ENCODE results near the gene ZBTB7C. TPM values are rescaled to one million over a fixed set of nuclear protein-coding genes. Genes with fewer than 3 reads are reported as not detected.
A peak's percentile ranks its signal among the peaks of the same experiment; 100 is the strongest.

ZBTB7C gene
- total RNA-seq, 2 experiments from 2014 or later = not detected

GRCh38 chr18:48387300-48387699 is 21.9 kb downstream of the ZBTB7C start:
- ATAC-seq (no peak), DNase-seq (no peak)
- Mint-ChIP-seq H3K36me3 (ENCODE audit: low read depth) (no peaks in the 10 kb centered on the region), H3K27me3 (peaks cover 22% of the 10 kb centered on the region), H3K27ac (no peak overlapping the region), H3K4me1 (ENCODE audit: low read depth) (no peaks in the 10 kb centered on the region), H3K9me3 (no peaks in the 10 kb centered on the region), H3K4me3 (no peak overlapping the region)
- CTCF ChIA-PET = no interaction called here
- POLR2A ChIA-PET = no interaction called here
- intact Hi-C loops (cut with micrococcal nuclease) = no loop called here
- no peak for TF ChIP-seq CTCF (IDR thresholded peaks at IDR 0.05)

GRCh38 chr18:48385596-48385995 is 23.6 kb downstream of the ZBTB7C start:
- Mint-ChIP-seq H3K4me1 (ENCODE audit: low read depth) (no peaks in the 10 kb centered on the region), H3K27me3 (peaks cover 19% of the 10 kb centered on the region), H3K27ac (no peak overlapping the region), H3K36me3 (ENCODE audit: low read depth) (no peaks in the 10 kb centered on the region), H3K4me3 (no peak overlapping the region), H3K9me3 (no peaks in the 10 kb centered on the region)
- intact Hi-C loops (cut with micrococcal nuclease) = no loop called here
- ATAC-seq = no peak
- CTCF ChIA-PET = no interaction called here
- TF ChIP-seq CTCF (IDR thresholded peaks at IDR 0.05) = no peak
- POLR2A ChIA-PET = no interaction called here
- peak; percentile 4 for DNase-seq

DNA sequence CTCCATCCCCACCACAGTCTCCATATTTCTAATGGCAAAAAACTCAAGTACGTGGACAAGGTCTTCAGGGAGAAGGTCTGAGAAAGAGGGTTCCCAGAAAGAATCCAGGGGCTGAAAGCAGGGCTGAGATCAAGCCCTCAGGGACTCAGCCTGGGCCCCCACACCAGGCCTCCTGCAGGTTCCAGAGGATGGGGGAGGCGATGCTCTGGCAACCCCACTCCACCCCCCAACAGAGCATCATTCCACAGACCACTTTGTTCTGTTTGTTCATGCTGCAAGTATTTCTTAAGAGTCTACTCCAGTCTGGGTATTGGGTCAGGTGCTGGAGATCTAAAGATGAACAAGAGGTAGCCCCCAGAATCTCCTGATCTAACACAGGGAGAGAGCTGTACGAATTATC is 32.2 kb downstream of the ZBTB7C start:
- intact Hi-C loops (cut with micrococcal nuclease) = no loop called here
- no peak overlapping the region for H3K27ac Mint-ChIP-seq
- DNase-seq (no peak), ATAC-seq (no peak)
- H3K9me3 Mint-ChIP-seq = no peaks in the 10 kb centered on the region
- H3K4me1 Mint-ChIP-seq (ENCODE audit: low read depth) = no peaks in the 10 kb centered on the region
- no peak overlapping the region for H3K4me3 Mint-ChIP-seq
- H3K27me3 Mint-ChIP-seq = peaks cover 19% of the 10 kb centered on the region
- ChIA-PET CTCF (no interaction called here), POLR2A (no interaction called here)
- no peak for TF ChIP-seq CTCF (IDR thresholded peaks at IDR 0.05)
- no peaks in the 10 kb centered on the region for H3K36me3 Mint-ChIP-seq (ENCODE audit: low read depth)

GRCh38 chr18:48376406-48376805 is 32.8 kb downstream of the ZBTB7C start:
- CTCF ChIA-PET = no interaction called here
- no peak for TF ChIP-seq CTCF (IDR thresholded peaks at IDR 0.05)
- H3K4me3 Mint-ChIP-seq = no peak overlapping the region

GRCh38 chr18:48375150-48375800 is 33.9 kb downstream of the ZBTB7C start:
- ChIA-PET POLR2A (no interaction called here), CTCF (no interaction called here)
- Mint-ChIP-seq H3K27me3 (peaks cover 16% of the 10 kb centered on the region), H3K27ac (no peak overlapping the region), H3K36me3 (ENCODE audit: low read depth) (no peaks in the 10 kb centered on the region), H3K4me3 (no peak overlapping the region), H3K9me3 (peaks cover 1% of the 10 kb centered on the region), H3K4me1 (ENCODE audit: low read depth) (no peaks in the 10 kb centered on the region)
- DNase-seq = no peak
- intact Hi-C loops (cut with micrococcal nuclease) = no loop called here
- TF ChIP-seq CTCF (IDR thresholded peaks at IDR 0.05) = no peak
- no peak for ATAC-seq

More at GRCh38 chr18:48376406-48376805, 32.8 kb downstream of the ZBTB7C start:
- POLR2A ChIA-PET = no interaction called here
- no peak for DNase-seq
- no peaks in the 10 kb centered on the region for H3K36me3 Mint-ChIP-seq (ENCODE audit: low read depth)
- ATAC-seq = no peak
- no peaks in the 10 kb centered on the region for H3K4me1 Mint-ChIP-seq (ENCODE audit: low read depth)
- intact Hi-C loops (cut with micrococcal nuclease) = no loop called here
- no peak overlapping the region for H3K27ac Mint-ChIP-seq
- H3K9me3 Mint-ChIP-seq = no peaks in the 10 kb centered on the region
- peaks cover 16% of the 10 kb centered on the region for H3K27me3 Mint-ChIP-seq

Measured in activated CD8-positive, alpha-beta T cell treated with anti-CD3 and anti-CD28 coated beads for 36 hours (primary cell).